ENCODE results near the gene EMC8. TPM values are rescaled to one million over a fixed set of nuclear protein-coding genes. Genes with fewer than 3 reads are reported as not detected.

Gene EMC8
- total and polyA plus RNA-seq, 2 donors (not counting 1 experiment from before 2014, with no cell fraction given), result 22.1 to 33.1 TPM

- TF ChIP-seq CTCF (IDR thresholded peaks at IDR 0.05) (no peak), EZH2 (IDR thresholded peaks at IDR 0.05; ENCODE audit: borderline replicate concordance, insufficient read depth, low read depth, low read length, poor library complexity, severe bottlenecking) (no peak)
- no peak overlapping the region for H3K9ac ChIP-seq (ENCODE audit: low read length)
- H3K27ac ChIP-seq (ENCODE audit: low read length in 2 of 2), result no peak overlapping the region
- H3K4me3 ChIP-seq (ENCODE audit: control extremely low read depth in 1 of 5, extremely low read depth in 1 of 5, insufficient read depth in 1 of 5, low read depth in 2 of 5, low read length in 4 of 5), result no peak overlapping the region
- no peaks in the 10 kb centered on the region for H3K9me3 ChIP-seq (ENCODE audit: control extremely low read depth in 1 of 3, control insufficient read depth in 2 of 3, insufficient read depth in 1 of 3, low read length in 2 of 3)
- H3K27me3 ChIP-seq (replicated peaks in 1 of 4; ENCODE audit: control extremely low read depth in 1 of 4, control insufficient read depth in 3 of 4, insufficient read depth in 4 of 4, low read length in 3 of 4), result no peaks in the 10 kb centered on the region
- DNase-seq, result no peak
- Mint-ChIP-seq H3K27ac (no peak overlapping the region), H3K9me3 (ENCODE audit: insufficient read depth) (no peaks in the 10 kb centered on the region), H3K27me3 (no peaks in the 10 kb centered on the region), H3K4me3 (no peak overlapping the region), H3K4me1 (peaks cover 8% of the 10 kb centered on the region)
- H3K4me1 ChIP-seq (ENCODE audit: control insufficient read depth in 2 of 2, insufficient read depth in 2 of 2, low read length in 2 of 2), result peaks cover 7 to 15% of the 10 kb centered on the region in 2 donors
- intact Hi-C loops (cut with micrococcal nuclease), result no loop called here
- no peak for ATAC-seq (ENCODE audit: low read depth)
- H2AFZ ChIP-seq (ENCODE audit: insufficient read depth, low read depth, low read length, poor library complexity, severe bottlenecking), result no peak overlapping the region
- WGBS (ENCODE audit: insufficient coverage), result 92% methylated on average over 4 of the region's 5 CpGs
- peaks cover 6 to 38% of the 10 kb centered on the region in 2 experiments for H3K36me3 ChIP-seq (replicated peaks in 1 of 2; ENCODE audit: control extremely low read depth in 1 of 2, control insufficient read depth in 1 of 2, extremely low read depth in 1 of 2, insufficient read depth in 2 of 2, low read length in 1 of 2)
- no peak overlapping the region for H3K4me2 ChIP-seq (replicated peaks; ENCODE audit: low read depth, low read length, poor library complexity, severe bottlenecking)
- ChIA-PET CTCF (interaction anchor here (1.3 kb wide), 1 partner anchor 17 kb away, joined by 3 read pairs; no protein-coding TSS in a partner anchor), POLR2A (interaction anchor here (0.5 kb wide), 1 partner anchor 10 kb away, joined by 3 read pairs; no protein-coding TSS in a partner anchor)
- H3K79me2 ChIP-seq (ENCODE audit: control insufficient read depth, insufficient read depth, low read length), result peaks cover 74% of the 10 kb centered on the region
- H4K20me1 ChIP-seq (ENCODE audit: control insufficient read depth, insufficient read depth, low read length, poor library complexity, severe bottlenecking), result peaks cover 78% of the 10 kb centered on the region
Measured at GRCh38 chr16:85730186-85730465, 69.2 kb downstream of the EMC8 start.

- Mint-ChIP-seq H3K27ac (peak overlapping the region; percentile 1), H3K4me1 (peaks cover 3% of the 10 kb centered on the region), H3K4me3 (no peak overlapping the region), H3K9me3 (ENCODE audit: insufficient read depth) (no peaks in the 10 kb centered on the region), H3K27me3 (no peaks in the 10 kb centered on the region)
- ChIA-PET POLR2A (interaction anchor here (0.5 kb wide), 1 partner anchor 11 kb away, joined by 3 read pairs; no protein-coding TSS in a partner anchor), CTCF (interaction anchor here (1.1 to 1.3 kb wide), 2 partner anchors 17 to 74 kb away, joined by 3 read pairs; no protein-coding TSS in a partner anchor)
- 93% methylated on average over 16 of the region's 16 CpGs for WGBS (ENCODE audit: insufficient coverage)
- no peak overlapping the region for H2AFZ ChIP-seq (ENCODE audit: insufficient read depth, low read depth, low read length, poor library complexity, severe bottlenecking)
- TF ChIP-seq EZH2 (IDR thresholded peaks at IDR 0.05; ENCODE audit: borderline replicate concordance, insufficient read depth, low read depth, low read length, poor library complexity, severe bottlenecking), result no peak
- TF ChIP-seq CTCF (IDR thresholded peaks at IDR 0.05), result no peak
- no peak overlapping the region for H3K9ac ChIP-seq (ENCODE audit: low read length)
- no peak overlapping the region for H3K4me3 ChIP-seq (ENCODE audit: control extremely low read depth in 1 of 5, extremely low read depth in 1 of 5, insufficient read depth in 1 of 5, low read depth in 2 of 5, low read length in 4 of 5)
- no peak overlapping the region for H3K27ac ChIP-seq (ENCODE audit: low read length in 2 of 2)
- peaks cover 79% of the 10 kb centered on the region for H4K20me1 ChIP-seq (ENCODE audit: control insufficient read depth, insufficient read depth, low read length, poor library complexity, severe bottlenecking)
- peaks cover 6 to 40% of the 10 kb centered on the region in 2 experiments for H3K36me3 ChIP-seq (replicated peaks in 1 of 2; ENCODE audit: control extremely low read depth in 1 of 2, control insufficient read depth in 1 of 2, extremely low read depth in 1 of 2, insufficient read depth in 2 of 2, low read length in 1 of 2)
- no peaks in the 10 kb centered on the region for H3K9me3 ChIP-seq (ENCODE audit: control extremely low read depth in 1 of 3, control insufficient read depth in 2 of 3, insufficient read depth in 1 of 3, low read length in 2 of 3)
- H3K4me1 ChIP-seq (ENCODE audit: control insufficient read depth in 2 of 2, insufficient read depth in 2 of 2, low read length in 2 of 2), result peaks cover 2 to 10% of the 10 kb centered on the region in 2 donors
- DNase-seq (no peak), ATAC-seq (ENCODE audit: low read depth) (no peak)
- H3K79me2 ChIP-seq (ENCODE audit: control insufficient read depth, insufficient read depth, low read length), result peaks cover 76% of the 10 kb centered on the region
- H3K27me3 ChIP-seq (replicated peaks in 1 of 4; ENCODE audit: control extremely low read depth in 1 of 4, control insufficient read depth in 3 of 4, insufficient read depth in 4 of 4, low read length in 3 of 4), result no peaks in the 10 kb centered on the region
- H3K4me2 ChIP-seq (replicated peaks; ENCODE audit: low read depth, low read length, poor library complexity, severe bottlenecking), result no peak overlapping the region
- intact Hi-C loops (cut with micrococcal nuclease), result no loop called here
Measured at GRCh38 chr16:85729452-85730185, 69.7 kb downstream of the EMC8 start.
